NT2/D1 (cell line): Measurements from ENCODE around the gene RING1.
A peak's percentile ranks its signal among the peaks of the same experiment; 100 is the strongest.

Experiments used
- DNase-seq: peaks from one replicate; pipeline ENCODE4 v3.0.0-alpha.2; 2011; ENCODE audit warnings: low read depth, low spot score
- H3K27me3 ChIP-seq: 2 replicates; pipeline ENCODE4 v1.6.0; 2011; ENCODE audit warnings: mild to moderate bottlenecking; ENCODE audit not compliant: insufficient read length, insufficient read depth
- H3K36me3 ChIP-seq: 2 replicates; pipeline ENCODE4 v1.6.1; 2011; ENCODE audit warnings: mild to moderate bottlenecking, low read length, mixed read lengths; ENCODE audit not compliant: insufficient read depth, insufficient read length
- H3K4me1 ChIP-seq: 2 replicates; pipeline ENCODE4 v1.5.1; 2011; ENCODE audit not compliant: insufficient read depth, insufficient read length
- H3K4me3 ChIP-seq: 2 replicates; pipeline ENCODE4 v1.5.1; 2011; ENCODE audit warnings: low read depth; ENCODE audit not compliant: insufficient read length
- H3K9ac ChIP-seq: 2 replicates; pipeline ENCODE4 v1.6.0; 2011; ENCODE audit warnings: low read depth; ENCODE audit not compliant: insufficient read length
- H3K9me3 ChIP-seq: 2 replicates; pipeline ENCODE4 v1.5.1; 2011; ENCODE audit warnings: mild to moderate bottlenecking, low read length; ENCODE audit not compliant: insufficient read depth
- SUZ12 ChIP-seq: IDR thresholded peaks from 2 replicates; pipeline ENCODE4 v1.6.1; 2011; ENCODE audit not compliant: insufficient read length, insufficient read depth; ENCODE audit errors: extremely low read depth
- YY1 ChIP-seq: IDR thresholded peaks from 2 replicates; pipeline ENCODE4 v1.6.1; 2011; ENCODE audit not compliant: insufficient read length, insufficient read depth
- ZNF274 ChIP-seq: IDR thresholded peaks from 2 replicates; pipeline ENCODE4 v1.6.1; 2011; ENCODE audit warnings: mild to moderate bottlenecking, low read depth, low read length

The RING1 gene

DNA sequence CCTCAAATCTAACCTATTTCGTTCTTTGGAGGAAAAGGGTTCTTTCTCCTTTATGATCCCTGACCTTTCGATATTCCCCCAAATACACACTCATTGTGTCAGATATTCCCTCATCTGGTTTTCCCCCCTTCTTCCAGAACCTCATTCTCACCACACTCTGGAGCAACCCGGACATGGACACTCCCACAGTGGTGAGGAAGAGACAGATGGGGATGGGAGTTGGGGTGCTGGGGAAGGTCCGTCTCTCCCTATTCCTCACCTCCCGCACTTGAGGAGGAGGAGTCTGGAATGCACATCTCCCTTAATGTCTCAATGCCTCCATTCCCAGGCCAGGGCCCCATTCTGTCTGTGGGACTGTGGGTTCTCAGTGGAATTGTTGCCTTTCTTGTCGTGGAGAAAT lies 6.4 kb upstream of the RING1 start:
- Histone ChIP-seq H3K9ac (peak overlapping the region; percentile 87), H3K36me3 (peaks cover 34% of the 10 kb centered on the region), H3K9me3 (no peaks in the 10 kb centered on the region), H3K4me3 (peak overlapping the region; percentile 95), H3K4me1 (peaks cover 6% of the 10 kb centered on the region), H3K27me3 (peaks cover 11% of the 10 kb centered on the region)
- no peak for DNase-seq
- TF ChIP-seq YY1 (no peak), ZNF274 (no peak), SUZ12 (no peak)

DNA sequence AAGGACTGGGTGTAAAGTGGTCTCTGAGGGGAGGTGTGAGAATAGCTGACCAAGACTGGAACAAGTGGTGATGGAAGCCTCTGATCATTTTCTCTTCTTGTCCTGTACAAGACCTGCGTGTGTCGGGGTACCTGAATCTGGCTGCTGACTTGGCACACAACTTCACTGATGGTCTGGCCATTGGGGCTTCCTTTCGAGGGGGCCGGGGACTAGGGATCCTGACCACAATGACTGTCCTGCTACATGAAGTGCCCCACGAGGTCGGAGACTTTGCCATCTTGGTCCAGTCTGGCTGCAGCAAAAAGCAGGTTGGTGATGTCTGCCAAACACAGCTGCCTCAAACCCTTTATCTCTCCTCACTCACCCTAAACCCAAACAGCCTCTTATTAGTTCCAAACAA lies 5.5 kb upstream of the RING1 start:
- Histone ChIP-seq H3K27me3 (peaks cover 17% of the 10 kb centered on the region), H3K36me3 (peaks cover 31% of the 10 kb centered on the region), H3K4me1 (peaks cover 6% of the 10 kb centered on the region), H3K9me3 (no peaks in the 10 kb centered on the region), H3K9ac (no peak overlapping the region), H3K4me3 (no peak overlapping the region)
- no peak for TF ChIP-seq ZNF274
- no peak for DNase-seq

DNA sequence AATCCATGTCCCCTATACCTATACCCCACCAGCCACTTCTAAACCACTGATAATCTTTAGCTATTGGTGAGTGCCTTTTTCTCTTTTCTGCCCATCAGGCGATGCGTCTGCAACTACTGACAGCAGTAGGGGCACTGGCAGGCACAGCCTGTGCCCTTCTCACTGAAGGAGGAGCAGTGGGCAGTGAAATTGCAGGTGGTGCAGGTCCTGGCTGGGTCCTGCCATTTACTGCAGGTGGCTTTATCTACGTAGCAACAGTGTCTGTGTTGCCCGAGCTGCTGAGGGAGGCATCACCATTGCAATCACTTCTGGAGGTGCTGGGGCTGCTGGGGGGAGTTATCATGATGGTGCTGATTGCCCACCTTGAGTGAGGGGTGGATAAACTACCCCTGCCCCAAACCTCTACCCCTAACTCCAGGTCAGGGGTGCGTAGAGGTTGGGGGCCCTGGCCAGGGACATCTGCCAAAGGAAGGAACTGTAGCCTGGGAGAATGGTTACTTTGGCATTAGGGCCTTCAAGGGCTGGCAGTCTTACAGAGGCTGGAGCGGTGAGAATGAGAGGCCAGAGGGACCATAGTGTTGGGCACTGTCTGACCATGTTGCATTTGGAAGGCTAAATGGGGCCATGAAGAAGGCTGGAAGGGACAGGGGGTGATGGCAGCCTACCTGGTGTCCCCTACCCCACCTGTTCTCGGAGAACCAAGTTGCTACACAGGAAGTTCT lies 4.7 kb upstream of the RING1 start:
- no peak for DNase-seq
- TF ChIP-seq SUZ12: no peak
- no peak for TF ChIP-seq YY1
- no peak for TF ChIP-seq ZNF274
- peaks cover 6% of the 10 kb centered on the region for H3K4me1 ChIP-seq
- H3K9me3 ChIP-seq: no peaks in the 10 kb centered on the region
- no peak overlapping the region for H3K4me3 ChIP-seq
- H3K36me3 ChIP-seq: peaks cover 31% of the 10 kb centered on the region
- peaks cover 18% of the 10 kb centered on the region for H3K27me3 ChIP-seq
- H3K9ac ChIP-seq: no peak overlapping the region

DNA sequence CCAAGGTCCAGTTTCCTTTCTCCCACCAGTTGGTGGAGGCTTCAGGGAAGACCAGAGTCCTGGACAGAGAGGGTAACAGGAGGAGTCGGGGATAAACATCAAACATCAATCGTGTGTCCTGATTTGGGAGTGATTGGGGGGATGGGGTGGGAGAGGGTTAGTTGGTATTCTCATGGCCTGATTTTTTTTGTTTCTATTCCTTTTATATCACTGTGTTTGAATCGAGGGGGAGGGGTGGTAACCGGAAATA lies 4.2 kb upstream of the RING1 start:
- Histone ChIP-seq H3K4me1 (peaks cover 6% of the 10 kb centered on the region), H3K4me3 (no peak overlapping the region), H3K36me3 (peaks cover 31% of the 10 kb centered on the region), H3K27me3 (peaks cover 18% of the 10 kb centered on the region), H3K9me3 (no peaks in the 10 kb centered on the region), H3K9ac (no peak overlapping the region)
- TF ChIP-seq SUZ12 (no peak), ZNF274 (no peak), YY1 (no peak)
- DNase-seq: no peak

DNA sequence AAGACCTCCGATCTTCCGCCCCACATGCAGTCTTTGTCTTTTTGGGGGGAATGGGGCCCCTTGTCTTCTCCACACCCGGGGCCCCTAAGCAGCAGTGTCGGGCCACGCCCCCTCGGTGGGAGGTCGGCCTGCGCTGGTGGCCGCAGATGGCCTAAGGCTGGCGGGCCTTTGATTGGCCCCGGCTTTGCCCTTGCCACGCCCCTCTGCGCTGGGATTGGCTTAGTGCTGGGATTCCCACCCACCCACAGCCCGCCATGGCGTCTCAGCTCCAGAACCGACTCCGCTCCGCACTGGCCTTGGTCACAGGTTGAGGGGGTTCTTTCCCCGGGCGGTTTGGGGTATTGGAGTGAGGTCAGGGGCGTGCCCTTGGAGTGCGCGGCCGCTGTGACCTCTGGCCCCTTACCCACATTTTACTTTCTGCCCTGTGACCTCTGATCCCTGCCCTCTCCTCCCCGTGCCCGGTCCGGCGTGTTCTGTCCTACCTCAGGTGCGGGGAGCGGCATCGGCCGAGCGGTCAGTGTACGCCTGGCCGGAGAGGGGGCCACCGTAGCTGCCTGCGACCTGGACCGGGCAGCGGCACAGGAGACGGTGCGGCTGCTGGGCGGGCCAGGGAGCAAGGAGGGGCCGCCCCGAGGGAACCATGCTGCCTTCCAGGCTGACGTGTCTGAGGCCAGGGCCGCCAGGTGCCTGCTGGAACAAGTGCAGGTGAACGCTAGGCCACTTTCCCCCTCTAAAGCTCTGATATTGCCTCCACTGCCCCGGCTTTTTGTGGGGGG lies 3.7 kb upstream of the RING1 start, which contains the start of gene HSD17B8:
Gene HSD17B8, plus strand, starts transcription at position 241 of the 776 bp plus-strand sequence. Its CDS starts 14 bp downstream, at position 255.
- H3K27me3 ChIP-seq: peaks cover 21% of the 10 kb centered on the region
- peak within 1 kb of the TSS; percentile 74 for H3K4me3 ChIP-seq
- TF ChIP-seq YY1: no peak
- TF ChIP-seq ZNF274: no peak
- TF ChIP-seq SUZ12: no peak
- H3K9ac ChIP-seq: peak within 1 kb of the TSS; percentile 87
- no peaks in the 10 kb centered on the region for H3K9me3 ChIP-seq
- peak; percentile 78 for DNase-seq
- peaks cover 6% of the 10 kb centered on the region for H3K4me1 ChIP-seq
- peaks cover 35% of the 10 kb centered on the region for H3K36me3 ChIP-seq

DNA sequence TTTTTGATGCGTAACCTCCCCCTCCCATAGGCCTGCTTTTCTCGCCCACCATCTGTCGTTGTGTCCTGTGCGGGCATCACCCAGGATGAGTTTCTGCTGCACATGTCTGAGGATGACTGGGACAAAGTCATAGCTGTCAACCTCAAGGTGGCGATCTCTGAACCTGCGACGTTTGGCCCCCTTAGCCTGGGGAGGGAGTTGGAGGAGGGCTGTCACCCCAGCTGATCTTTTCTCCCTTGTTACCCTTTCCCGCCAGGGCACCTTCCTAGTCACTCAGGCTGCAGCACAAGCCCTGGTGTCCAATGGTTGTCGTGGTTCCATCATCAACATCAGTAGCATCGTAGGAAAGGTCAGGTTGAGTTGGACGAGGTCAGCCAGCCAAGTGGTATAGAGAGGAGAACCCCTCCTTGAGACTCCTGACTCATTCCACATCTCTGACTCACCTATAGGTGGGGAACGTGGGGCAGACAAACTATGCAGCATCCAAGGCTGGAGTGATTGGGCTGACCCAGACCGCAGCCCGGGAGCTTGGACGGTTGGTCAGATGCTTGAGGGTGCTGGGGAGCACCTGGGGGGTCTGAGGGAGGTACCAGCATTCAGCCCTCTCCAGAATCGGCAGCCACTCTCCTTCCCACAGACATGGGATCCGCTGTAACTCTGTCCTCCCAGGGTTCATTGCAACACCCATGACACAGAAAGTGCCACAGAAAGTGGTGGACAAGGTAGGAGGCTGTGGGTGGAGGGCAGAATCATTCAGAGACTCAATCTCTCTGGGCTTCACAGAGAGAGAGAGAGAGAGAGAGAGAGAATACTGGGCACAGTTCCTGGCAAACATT lies 2.9 kb upstream of the RING1 start:
- Histone ChIP-seq H3K27me3 (peaks cover 26% of the 10 kb centered on the region), H3K4me3 (peak overlapping the region; percentile 74), H3K9me3 (no peaks in the 10 kb centered on the region), H3K4me1 (peaks cover 6% of the 10 kb centered on the region), H3K9ac (peak overlapping the region; percentile 87), H3K36me3 (peaks cover 43% of the 10 kb centered on the region)
- TF ChIP-seq SUZ12 (no peak), YY1 (no peak), ZNF274 (no peak)
- DNase-seq: no peak
